Stimulated activated CD4-positive, alpha-beta T cell treated with anti-CD3 and anti-CD28 coated beads, Interleukin-1b, Interleukin-23, amount 100 ng/mL, for 24 hours (primary cell): ENCODE data around the gene ARMC9.

Source experiments
- DNase-seq, 4 experiments: peaks; one replicate each; pipeline ENCODE4 v3.0.0-alpha.2; 2020; ENCODE audit warnings: low read depth in 4 of 4, low spot score in 1 of 4

ARMC9 gene

DNA sequence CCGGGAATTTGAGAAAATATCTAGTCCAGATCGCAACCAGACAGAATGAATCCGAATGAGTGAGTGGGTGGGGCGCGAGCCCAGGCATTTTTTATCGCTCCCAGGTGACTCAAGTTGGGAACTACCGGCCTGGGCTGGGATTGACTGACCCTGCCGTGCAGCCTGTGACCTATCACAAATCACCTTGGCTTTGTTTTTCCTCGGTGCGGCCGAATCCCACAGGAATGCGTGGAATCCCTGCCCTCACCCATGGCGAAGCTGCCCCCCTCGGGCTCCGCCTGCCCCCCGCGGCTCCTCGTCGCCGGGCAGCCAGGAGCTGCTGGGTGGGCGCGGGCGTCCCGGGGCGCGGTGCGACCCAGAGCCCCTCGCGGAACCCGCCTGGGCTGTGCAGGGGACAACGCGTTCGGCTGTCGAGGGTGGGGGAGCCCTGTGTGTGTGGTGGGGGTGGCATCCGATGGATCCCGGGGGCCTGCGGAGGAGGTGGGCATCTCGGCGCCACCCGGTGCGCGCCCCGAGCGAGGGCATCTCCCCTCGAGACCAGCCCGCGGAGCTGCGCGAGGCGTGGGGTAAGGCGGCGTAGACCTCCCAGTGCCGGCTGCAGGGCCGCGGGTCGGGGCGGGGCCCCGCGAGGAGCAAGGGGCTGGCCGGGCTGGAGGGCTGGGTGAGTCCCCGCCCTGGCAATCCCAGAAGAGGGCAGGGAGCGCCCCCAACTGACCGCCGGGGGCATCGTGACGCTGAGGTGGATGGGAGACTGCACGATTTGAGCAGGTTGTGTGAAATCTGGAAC is 213.6 kb downstream of the ARMC9 start:
- DNase-seq, result peak in 3 of 4 experiments; percentile 44 to 66 (median 50)

DNA sequence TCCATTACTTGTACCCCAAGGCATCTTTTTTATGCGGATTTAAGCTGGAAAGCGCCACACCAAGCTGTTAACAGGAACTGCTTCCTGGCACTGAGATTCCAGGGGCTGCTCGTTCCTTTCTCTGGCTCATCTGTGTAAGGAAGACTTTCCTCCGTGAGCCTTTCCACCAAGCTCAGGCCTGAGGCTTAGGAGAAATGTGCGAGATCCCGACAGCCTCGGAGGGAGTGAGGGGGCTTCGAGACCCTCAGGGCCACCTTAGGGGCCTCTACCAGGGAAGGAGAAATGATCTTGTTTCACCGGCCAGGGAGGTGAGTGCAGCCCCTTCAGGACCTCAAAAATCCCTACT is 214.2 kb downstream of the ARMC9 start:
- DNase-seq, result no peak

DNA sequence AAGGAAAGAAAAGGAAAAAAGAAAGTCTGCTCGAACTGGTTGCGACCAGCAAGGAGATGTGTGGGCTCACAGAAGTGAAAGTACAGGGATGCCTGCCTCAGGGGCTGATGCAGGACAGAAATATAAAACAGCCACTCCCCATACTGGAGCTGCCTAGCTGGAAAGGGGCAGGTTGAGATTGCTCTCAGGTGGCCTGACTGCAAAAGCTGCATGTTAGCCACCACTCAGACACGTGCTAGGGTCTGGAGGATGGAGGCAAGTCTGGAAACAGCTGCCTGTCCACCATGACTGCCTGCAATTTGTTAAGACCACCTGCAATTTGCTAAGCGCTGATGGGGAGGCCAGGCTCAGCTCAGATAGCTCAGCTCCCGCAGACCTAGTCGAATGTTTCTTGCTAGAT is 215.0 kb downstream of the ARMC9 start:
- DNase-seq, result no peak

DNA sequence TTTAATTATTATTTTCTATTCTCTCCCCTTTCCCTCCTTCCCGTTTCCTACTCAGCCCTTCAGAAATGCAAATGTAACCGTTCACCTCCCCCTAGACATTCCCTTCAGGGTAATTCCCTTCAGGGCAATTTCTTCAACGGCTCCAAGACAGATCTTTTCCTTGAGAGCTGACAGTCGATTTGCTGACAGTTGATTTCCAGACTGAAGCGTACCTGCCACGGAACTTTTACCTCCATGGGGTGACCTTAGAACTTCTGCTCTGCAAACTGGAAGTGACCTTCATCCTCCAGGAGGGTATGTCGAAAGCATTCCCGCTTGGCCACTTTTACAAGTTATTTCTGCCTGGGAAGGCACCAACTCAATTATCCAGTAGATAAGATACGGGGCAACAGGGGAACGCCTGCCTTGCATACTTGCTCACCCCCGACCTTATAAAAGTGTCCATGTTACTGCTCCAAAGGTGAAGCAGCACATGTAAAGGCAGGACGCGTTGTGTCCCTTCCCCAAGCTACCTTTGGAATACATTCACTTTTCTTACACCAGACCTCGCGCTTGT is 215.6 kb downstream of the ARMC9 start:
- DNase-seq, result no peak

DNA sequence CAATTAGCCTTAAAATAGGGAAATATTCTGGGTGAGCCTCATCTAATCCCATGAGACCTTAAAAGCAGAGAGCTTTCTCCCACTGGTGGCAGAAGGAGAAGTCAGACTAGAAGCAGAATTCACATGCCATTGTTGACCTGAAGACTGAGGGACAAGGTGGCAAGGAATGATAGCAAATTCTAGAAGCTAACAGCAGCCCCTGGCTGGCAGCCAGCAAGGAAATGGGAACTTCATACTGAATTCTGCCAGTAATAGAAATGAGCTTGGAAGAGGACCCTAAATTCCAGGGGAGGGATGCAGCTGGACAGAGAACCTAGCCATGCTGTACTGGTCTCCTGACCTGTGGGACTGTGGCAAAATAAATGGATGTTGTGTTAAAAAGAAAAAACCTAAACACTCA is 216.6 kb downstream of the ARMC9 start:
- no peak for DNase-seq

DNA sequence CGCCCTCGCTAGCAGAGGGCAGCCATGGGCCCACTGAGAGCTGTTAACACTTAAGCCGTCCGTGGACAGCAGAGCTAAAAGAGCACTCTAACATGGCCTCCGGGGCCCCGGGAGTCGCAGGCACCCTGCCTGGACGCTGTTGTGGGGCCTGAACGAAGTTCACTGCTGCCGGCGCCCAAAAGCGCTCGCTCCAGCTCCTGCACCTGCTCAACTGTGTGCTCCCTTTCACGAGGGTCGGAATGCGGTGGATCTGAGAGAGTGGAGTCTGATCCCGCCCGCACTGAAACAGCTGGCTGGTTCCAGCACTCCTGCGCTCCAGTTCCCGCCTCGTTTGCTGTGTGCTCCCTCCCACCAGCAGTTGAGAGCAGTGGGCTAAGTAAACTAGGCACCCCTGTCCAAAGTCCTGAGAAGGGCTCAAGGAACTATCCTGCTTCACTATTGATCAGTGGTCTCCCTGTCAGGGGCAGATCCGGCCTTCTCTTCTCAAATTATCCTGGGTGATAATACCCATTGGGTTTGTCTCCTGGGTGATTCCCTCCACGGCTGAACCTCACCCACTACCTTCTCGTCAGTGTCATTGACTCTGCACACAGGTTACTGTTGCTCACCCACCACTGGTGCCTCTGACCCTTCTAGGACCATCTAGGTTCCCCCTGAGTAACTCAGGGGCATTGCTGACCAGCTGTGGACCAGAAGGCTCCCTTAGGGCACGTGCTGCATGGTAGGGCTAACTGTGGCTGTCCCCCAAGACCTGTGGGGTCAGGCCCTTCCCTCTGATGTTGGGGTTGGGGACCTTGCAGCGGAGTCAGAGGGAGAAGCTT is 220.6 kb downstream of the ARMC9 start:
- no peak for DNase-seq

DNA sequence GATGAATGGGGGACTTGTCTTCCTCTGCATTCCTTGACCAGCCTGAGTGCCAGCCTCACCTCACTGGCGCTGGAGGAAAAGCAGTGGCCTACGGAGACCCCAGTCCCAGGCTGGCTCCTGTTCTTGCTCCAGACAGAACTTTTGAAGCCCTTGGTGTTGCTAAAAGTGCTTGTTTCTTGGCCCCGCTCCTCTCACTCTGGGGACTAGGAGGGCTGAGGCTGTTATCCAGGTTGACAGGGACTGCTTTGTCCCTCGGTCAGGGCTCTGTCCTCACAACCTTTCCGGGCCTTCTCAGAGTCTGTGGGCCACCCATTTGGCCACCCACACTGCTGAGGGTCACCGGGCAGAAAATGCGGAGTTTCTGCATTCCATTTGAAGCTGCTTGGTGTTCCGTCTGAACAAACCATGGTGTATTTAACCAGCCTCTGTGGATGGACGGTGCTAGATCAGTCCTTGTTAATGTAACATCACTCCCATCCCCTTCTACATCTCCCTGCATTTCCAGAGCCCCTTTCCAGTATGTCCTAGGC is 222.7 kb downstream of the ARMC9 start:
- no peak for DNase-seq

DNA sequence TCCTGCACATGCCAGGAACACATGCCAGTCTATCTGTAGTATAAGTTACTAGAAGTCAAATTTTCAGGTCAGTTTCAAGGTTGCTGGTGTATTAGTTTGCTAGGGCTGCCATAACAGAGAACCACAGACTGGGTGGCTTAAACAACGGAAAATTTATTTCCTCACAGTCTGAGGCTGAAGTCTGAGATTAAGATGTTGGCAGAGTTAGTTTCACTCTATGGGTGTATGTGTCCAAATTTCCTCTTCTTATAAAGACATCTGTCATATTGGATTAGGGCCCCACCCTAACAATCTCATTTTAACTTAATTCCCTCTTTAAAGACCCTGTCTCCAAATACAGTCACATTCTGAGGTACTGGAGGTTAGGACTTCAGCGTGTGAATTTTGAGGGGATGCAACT is 223.6 kb downstream of the ARMC9 start:
- no peak for DNase-seq

DNA sequence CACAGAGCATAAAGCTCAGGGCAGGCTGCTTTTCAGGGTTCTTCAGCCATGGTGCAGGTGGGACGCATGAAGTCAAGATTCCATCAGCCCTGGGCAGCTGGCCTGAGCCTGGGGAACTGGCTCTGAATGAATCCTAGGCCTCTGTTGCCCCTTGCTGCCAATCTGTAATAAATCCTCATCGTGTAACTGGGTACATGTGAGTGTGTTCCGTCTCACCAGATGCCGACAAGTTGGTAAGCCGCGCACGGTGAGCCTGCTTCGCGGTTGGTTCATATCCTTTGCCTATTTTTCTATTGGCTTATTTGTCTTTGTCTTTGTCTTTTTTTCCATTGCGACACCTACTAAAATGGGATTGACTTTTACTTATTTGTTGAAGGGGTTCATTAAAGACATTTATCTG is 224.7 kb downstream of the ARMC9 start:
- no peak for DNase-seq
